IMR-90 (cell line): ENCODE data around the gene HTT-AS. TPM values are rescaled to one million over a fixed set of nuclear protein-coding genes. Genes with fewer than 3 reads are reported as not detected.

Experiments used
- ATAC-seq: fragments of 200-7000 bp; cut with Tn5 transposase; 2 replicates; pipeline ENCODE4 v1.9.1; 2020; ENCODE audit warnings: low read depth, mild to moderate bottlenecking, moderate library complexity
- BruUV-seq: library from RNA; stranded (reverse); fragments of 400-500 nt; replicated peaks from 2 replicates; lab custom pipeline; 2021; lab: Mats Ljungman, UMichigan
- CTCF ChIA-PET: fragments of 300-600 bp; formaldehyde crosslinking; extraction: SDS; loops from one replicate; lab custom pipeline; 2021; ENCODE audit warnings: antibody characterized with exemption; lab: Yijun Ruan, JAX
- POLR2A ChIA-PET: fragments of 300-600 bp; sonication (Branson Sonifier 250); formaldehyde crosslinking; loops from one replicate; lab custom pipeline; 2022; ENCODE audit warnings: antibody characterized with exemption; ENCODE audit not compliant: unreplicated experiment; lab: Charles Lee
- DNase-seq: peaks from one replicate; pipeline ENCODE4 v3.0.0; 2013
- H2AFZ ChIP-seq: replicated peaks from 2 replicates; pipeline ENCODE3; 2013; ENCODE audit warnings: low read length, mild to moderate bottlenecking; ENCODE audit not compliant: poor library complexity
- H2AK5ac ChIP-seq: 2 replicates; pipeline ENCODE4 v1.6.1; 2013; ENCODE audit warnings: low read depth, low read length, inconsistent platforms
- H2AK9ac ChIP-seq: replicated peaks from 2 replicates; pipeline ENCODE3; 2013; ENCODE audit warnings: mild to moderate bottlenecking, low read depth, low read length, moderate library complexity; ENCODE audit not compliant: poor library complexity
- H2BK120ac ChIP-seq: 2 replicates; pipeline ENCODE4 v1.6.1; 2013; ENCODE audit warnings: low read depth, low read length, inconsistent platforms
- H2BK15ac ChIP-seq: 3 replicates; pipeline ENCODE4 v1.6.1; 2013; ENCODE audit warnings: low read depth, low read length, inconsistent platforms
- H2BK20ac ChIP-seq: 2 replicates; pipeline ENCODE4 v1.6.1; 2013; ENCODE audit warnings: low read depth, mild to moderate bottlenecking, inconsistent platforms, low read length, moderate library complexity
- H2BK5ac ChIP-seq: 2 replicates; pipeline ENCODE4 v1.6.1; 2013; ENCODE audit warnings: mild to moderate bottlenecking, low read depth, low read length, inconsistent platforms; ENCODE audit not compliant: poor library complexity, severe bottlenecking
- H3K14ac ChIP-seq: replicated peaks from 2 replicates; pipeline ENCODE4 v1.6.1; 2013; ENCODE audit warnings: low read depth, low read length, inconsistent platforms
- H3K18ac ChIP-seq: 2 replicates; pipeline ENCODE4 v1.6.1; 2013; ENCODE audit warnings: low read depth, low read length, control low read depth
- H3K23ac ChIP-seq: 2 replicates; pipeline ENCODE4 v1.6.1; 2013; ENCODE audit warnings: low read depth, low read length, inconsistent platforms
- H3K27ac ChIP-seq: 2 replicates; pipeline ENCODE4 v1.5.1; 2013; ENCODE audit warnings: mild to moderate bottlenecking, control low read depth, low read length; ENCODE audit not compliant: insufficient read depth
- H3K27me3 ChIP-seq: 2 replicates; pipeline ENCODE4 v1.6.1; 2013; ENCODE audit warnings: low read length; ENCODE audit not compliant: control insufficient read depth, insufficient read depth
- H3K36me3 ChIP-seq: 2 replicates; pipeline ENCODE4 v1.6.1; 2013; ENCODE audit warnings: low read length, mixed read lengths; ENCODE audit not compliant: control insufficient read depth, insufficient read depth
- H3K4ac ChIP-seq: 2 replicates; pipeline ENCODE4 v1.6.1; 2013; ENCODE audit warnings: low read depth, low read length, inconsistent platforms
- H3K4me1 ChIP-seq: 2 replicates; pipeline ENCODE4 v1.6.1; 2013; ENCODE audit warnings: low read length, mixed read lengths; ENCODE audit not compliant: control insufficient read depth, insufficient read depth
- H3K4me2 ChIP-seq: 2 replicates; pipeline ENCODE4 v1.6.1; 2013; ENCODE audit warnings: low read depth, mild to moderate bottlenecking, control low read depth, low read length, moderate library complexity
- H3K4me3 ChIP-seq: 2 replicates; pipeline ENCODE4 v1.5.1; 2013; ENCODE audit warnings: low read depth, mild to moderate bottlenecking, control low read depth, low read length, moderate library complexity; ENCODE audit not compliant: insufficient read depth
- H3K56ac ChIP-seq: 2 replicates; pipeline ENCODE4 v1.6.1; 2013; ENCODE audit warnings: low read length, inconsistent platforms; ENCODE audit not compliant: insufficient read depth; ENCODE audit errors: extremely low read depth
- H3K79me1 ChIP-seq, 2 experiments: 2 replicates each; pipeline ENCODE4 v1.6.1; 2013; ENCODE audit warnings: low read length in 2 of 2, inconsistent platforms in 1 of 2, low read depth in 1 of 2
- H3K9ac ChIP-seq: 2 replicates; pipeline ENCODE4 v1.6.1; 2013; ENCODE audit warnings: low read depth, low read length, control low read depth
- H3K9me1 ChIP-seq: 2 replicates; pipeline ENCODE4 v1.6.1; 2013; ENCODE audit warnings: low read length, inconsistent platforms; ENCODE audit not compliant: insufficient read depth
- H3K9me3 ChIP-seq: 2 replicates; pipeline ENCODE4 v1.6.1; 2013; ENCODE audit warnings: low read length; ENCODE audit not compliant: control insufficient read depth, insufficient read depth
- H4K20me1 ChIP-seq: 2 replicates; pipeline ENCODE4 v1.6.1; 2013; ENCODE audit warnings: low read length, inconsistent platforms; ENCODE audit not compliant: insufficient read depth
- H4K5ac ChIP-seq: 2 replicates; pipeline ENCODE4 v1.6.1; 2013; ENCODE audit warnings: mild to moderate bottlenecking, low read depth, low read length, control low read depth
- H4K8ac ChIP-seq, 2 experiments: 2 replicates each; pipeline ENCODE4 v1.6.1; 2013; ENCODE audit warnings: low read depth in 2 of 2, low read length in 2 of 2, control low read depth in 1 of 2, inconsistent platforms in 1 of 2
- H4K91ac ChIP-seq: 2 replicates; pipeline ENCODE4 v1.6.1; 2013; ENCODE audit warnings: low read depth, low read length, inconsistent platforms; ENCODE audit not compliant: insufficient read depth
- POLR2A ChIP-seq: IDR thresholded peaks from 2 replicates; pipeline ENCODE4 v1.6.1; 2012; ENCODE audit warnings: mild to moderate bottlenecking, low read depth, low read length
- WGBS, 2 experiments: methylation state at CpG; one replicate each; pipeline versions ENCODE4 v1.1.5 to v1.1.7; 2013; ENCODE audit warnings: missing lambda C conversion rate in 2 of 2; ENCODE audit not compliant: insufficient read length in 1 of 2; ENCODE audit errors: extremely low coverage in 2 of 2; 5-methylcytosine and 5-hydroxymethylcytosine counted together
- dilution Hi-C: fragments of 300-500 bp; cut with HindIII; formaldehyde crosslinking; loops from one replicate; pipeline ENCODE4 v1.14.3; 2018; ENCODE audit warnings: low sequenced_read_pairs; ENCODE audit not compliant: unreplicated experiment
- in situ Hi-C: fragments of 300-500 bp; cut with MboI; formaldehyde crosslinking; loops from 3 replicates; pipeline ENCODE4 v1.14.3; 2019; ENCODE audit warnings: low sequenced_read_pairs, inconsistent platforms, mixed read lengths
- intact Hi-C: fragments of 100-400 bp; cut with micrococcal nuclease; formaldehyde crosslinking; loops from 2 replicates; pipeline ENCODE4 v1.10.0; 2022
- polyA plus RNA-seq, 3 experiments: library from polyadenylated mRNA; depleted of rRNA; stranded (reverse); fragments of >200 nt; gene quantifications; 2 replicates each; pipeline ENCODE4 v1.2.3, GENCODE V29; 2012; ENCODE audit warnings: low replicate concordance in 1 of 3
- total RNA-seq: library from RNA; depleted of rRNA; stranded (reverse); fragments of >200 nt; gene quantifications from 2 replicates; pipeline ENCODE4 v1.2.3, GENCODE V29; 2012

HTT-AS gene
- total and polyA plus RNA-seq, 2 of the 4 experiments (the other 2 are of a cell fraction) = not detected

GRCh38 chr4:3121110-3121509 is 46.8 kb upstream of the HTT-AS start:
- H4K5ac ChIP-seq = no peak overlapping the region
- BruUV-seq = no TSS peak
- H4K8ac ChIP-seq = no peak overlapping the region
- CTCF ChIA-PET = interaction anchor here (3.2 kb wide), 1 partner anchor 14 kb away, joined by 15 read pairs; no protein-coding TSS in a partner anchor
- in situ Hi-C loops = no loop called here
- H3K4me1 ChIP-seq = peaks cover 6% of the 10 kb centered on the region
- H2BK5ac ChIP-seq = no peak overlapping the region
- H3K56ac ChIP-seq = no peak overlapping the region
- no peak overlapping the region for H2BK15ac ChIP-seq
- no peak overlapping the region for H2BK20ac ChIP-seq
- H3K79me1 ChIP-seq = peaks cover 11 to 25% of the 10 kb centered on the region in 2 experiments; a peak in 3 of 4 replicates
- H3K4me2 ChIP-seq = no peak overlapping the region
- no peak overlapping the region for H4K91ac ChIP-seq
- no peak for TF ChIP-seq POLR2A
- H3K9ac ChIP-seq = no peak overlapping the region
- H3K4ac ChIP-seq = no peak overlapping the region
- H3K27me3 ChIP-seq = no peaks in the 10 kb centered on the region
- peaks cover 5% of the 10 kb centered on the region; the same call in 1 of the 2 replicates for H4K20me1 ChIP-seq
- H2BK120ac ChIP-seq = no peak overlapping the region
- ATAC-seq (no peak), DNase-seq (no peak)
- no peak overlapping the region for H3K23ac ChIP-seq
- H3K36me3 ChIP-seq = peaks cover 20% of the 10 kb centered on the region
- dilution Hi-C loops = no loop called here
- H2AK5ac ChIP-seq = no peak overlapping the region
- no peak overlapping the region for H2AK9ac ChIP-seq
- H3K27ac ChIP-seq = no peak overlapping the region
- intact Hi-C loops = no loop called here
- H3K9me1 ChIP-seq = peaks cover 8% of the 10 kb centered on the region
- no peak overlapping the region for H3K18ac ChIP-seq
- no CpG with 5 or more reads among the region's 9 CpGs for WGBS, 2 experiments
- POLR2A ChIA-PET = no interaction called here
- H3K9me3 ChIP-seq = no peaks in the 10 kb centered on the region
- H3K4me3 ChIP-seq = no peak overlapping the region
- no peak overlapping the region for H3K14ac ChIP-seq
- no peak overlapping the region for H2AFZ ChIP-seq
